Endodermal cell (in vitro differentiated cells): ENCODE data around the gene SEMA4A. TPM values are rescaled to one million over a fixed set of nuclear protein-coding genes. Genes with fewer than 3 reads are reported as not detected.

ENCODE experiments used
- DNase-seq: peaks from one replicate; pipeline ENCODE4 v3.0.0-alpha.2; 2017
- H3K27ac ChIP-seq: 2 replicates; pipeline ENCODE4 v1.5.1; 2013; ENCODE audit warnings: mild to moderate bottlenecking, low read depth, low read length, moderate library complexity
- H3K27me3 ChIP-seq: 2 replicates; pipeline ENCODE4 v1.6.1; 2013; ENCODE audit warnings: mild to moderate bottlenecking, low read length, moderate library complexity; ENCODE audit not compliant: insufficient read depth, control insufficient read depth, poor library complexity, severe bottlenecking
- H3K36me3 ChIP-seq: 2 replicates; pipeline ENCODE4 v1.7.0; 2013; ENCODE audit warnings: mild to moderate bottlenecking, low read length, moderate library complexity; ENCODE audit not compliant: control insufficient read depth, insufficient read depth
- H3K4me1 ChIP-seq: one replicate; pipeline ENCODE4 v1.7.0; 2013; ENCODE audit warnings: low read length; ENCODE audit not compliant: control insufficient read depth, insufficient read depth
- H3K4me3 ChIP-seq: 2 replicates; pipeline ENCODE4 v1.5.1; 2013; ENCODE audit warnings: mild to moderate bottlenecking, low read length, moderate library complexity
- H3K9ac ChIP-seq: 2 replicates; pipeline ENCODE4 v1.6.1; 2013; ENCODE audit warnings: mild to moderate bottlenecking, low read length, moderate library complexity; ENCODE audit not compliant: poor library complexity, severe bottlenecking; ENCODE audit errors: extremely low read depth
- H3K9me3 ChIP-seq: 2 replicates; pipeline ENCODE4 v1.6.1; 2013; ENCODE audit warnings: mild to moderate bottlenecking, low read length, moderate library complexity; ENCODE audit not compliant: control insufficient read depth
- H3K27ac Mint-ChIP-seq: 2 replicates; pipeline ENCODE4 v1.8.0; 2020; ENCODE audit warnings: mixed read lengths
- H3K27me3 Mint-ChIP-seq: 2 replicates; pipeline ENCODE4 v1.8.0; 2021; ENCODE audit warnings: mild to moderate bottlenecking, mixed read lengths; ENCODE audit not compliant: insufficient read depth
- H3K36me3 Mint-ChIP-seq: 2 replicates; pipeline ENCODE4 v1.8.0; 2020; ENCODE audit warnings: low read depth, mixed read lengths
- H3K4me1 Mint-ChIP-seq: 2 replicates; pipeline ENCODE4 v1.8.0; 2020; ENCODE audit warnings: mixed read lengths
- H3K4me3 Mint-ChIP-seq: 2 replicates; pipeline ENCODE4 v1.8.0; 2020; ENCODE audit warnings: mild to moderate bottlenecking, moderate library complexity, mixed read lengths
- H3K9me3 Mint-ChIP-seq: 2 replicates; pipeline ENCODE4 v1.8.0; 2020; ENCODE audit warnings: mild to moderate bottlenecking, mixed read lengths
- WGBS, 2 experiments: methylation state at CpG; one replicate each; pipeline versions ENCODE4 v1.1.5 to v1.1.7; 2013; ENCODE audit warnings: missing lambda C conversion rate in 2 of 2, mixed read lengths in 1 of 2; ENCODE audit not compliant: insufficient coverage in 1 of 2, insufficient read length in 1 of 2; 5-methylcytosine and 5-hydroxymethylcytosine counted together
- total RNA-seq, 2 donors: library from RNA; stranded (reverse); fragmentation: NEBNext Ultra II Directional in 1 of 2; extraction: Animal tissue kit (Norgen Biotek cat#: 25700) in 1 of 2; gene quantifications; 2 replicates in 1 of 2; 3 replicates in 1 of 2; pipeline ENCODE4 v1.2.1, GENCODE V29; 2021
- TF ChIP-seq, protein P1 (sequence below): fragments of 200-600 bp; sonication (generic); conservative IDR thresholded peaks from 2 replicates; pipeline ENCODE4 v1.5.0; 2021; ENCODE audit warnings: antibody characterized with exemption, mild to moderate bottlenecking

The SEMA4A gene
- total RNA-seq, 2 donors from 2014 or later: 6.4 to 10.3 TPM

GRCh38 chr1:156157966-156158365 is 4.6 kb downstream of the SEMA4A start:
- no peaks in the 10 kb centered on the region for H3K9me3 ChIP-seq
- H3K4me1 Mint-ChIP-seq: peaks cover 15% of the 10 kb centered on the region
- H3K36me3 ChIP-seq: no peaks in the 10 kb centered on the region
- no peak overlapping the region for H3K27ac Mint-ChIP-seq
- no peaks in the 10 kb centered on the region for H3K27me3 ChIP-seq
- H3K4me3 ChIP-seq: no peak overlapping the region
- no peaks in the 10 kb centered on the region for H3K4me1 ChIP-seq
- peaks cover 3% of the 10 kb centered on the region for H3K27me3 Mint-ChIP-seq
- H3K9ac ChIP-seq: no peak overlapping the region
- H3K4me3 Mint-ChIP-seq: no peak overlapping the region
- TF ChIP-seq, protein P1, sequence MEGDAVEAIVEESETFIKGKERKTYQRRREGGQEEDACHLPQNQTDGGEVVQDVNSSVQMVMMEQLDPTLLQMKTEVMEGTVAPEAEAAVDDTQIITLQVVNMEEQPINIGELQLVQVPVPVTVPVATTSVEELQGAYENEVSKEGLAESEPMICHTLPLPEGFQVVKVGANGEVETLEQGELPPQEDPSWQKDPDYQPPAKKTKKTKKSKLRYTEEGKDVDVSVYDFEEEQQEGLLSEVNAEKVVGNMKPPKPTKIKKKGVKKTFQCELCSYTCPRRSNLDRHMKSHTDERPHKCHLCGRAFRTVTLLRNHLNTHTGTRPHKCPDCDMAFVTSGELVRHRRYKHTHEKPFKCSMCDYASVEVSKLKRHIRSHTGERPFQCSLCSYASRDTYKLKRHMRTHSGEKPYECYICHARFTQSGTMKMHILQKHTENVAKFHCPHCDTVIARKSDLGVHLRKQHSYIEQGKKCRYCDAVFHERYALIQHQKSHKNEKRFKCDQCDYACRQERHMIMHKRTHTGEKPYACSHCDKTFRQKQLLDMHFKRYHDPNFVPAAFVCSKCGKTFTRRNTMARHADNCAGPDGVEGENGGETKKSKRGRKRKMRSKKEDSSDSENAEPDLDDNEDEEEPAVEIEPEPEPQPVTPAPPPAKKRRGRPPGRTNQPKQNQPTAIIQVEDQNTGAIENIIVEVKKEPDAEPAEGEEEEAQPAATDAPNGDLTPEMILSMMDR: no peak
- no peaks in the 10 kb centered on the region for H3K9me3 Mint-ChIP-seq
- no peak for DNase-seq
- 86 to 95% methylated on average over 1 to 5 of the region's 5 CpGs for WGBS, 2 experiments
- H3K36me3 Mint-ChIP-seq: no peaks in the 10 kb centered on the region
- H3K27ac ChIP-seq: no peak overlapping the region

DNA sequence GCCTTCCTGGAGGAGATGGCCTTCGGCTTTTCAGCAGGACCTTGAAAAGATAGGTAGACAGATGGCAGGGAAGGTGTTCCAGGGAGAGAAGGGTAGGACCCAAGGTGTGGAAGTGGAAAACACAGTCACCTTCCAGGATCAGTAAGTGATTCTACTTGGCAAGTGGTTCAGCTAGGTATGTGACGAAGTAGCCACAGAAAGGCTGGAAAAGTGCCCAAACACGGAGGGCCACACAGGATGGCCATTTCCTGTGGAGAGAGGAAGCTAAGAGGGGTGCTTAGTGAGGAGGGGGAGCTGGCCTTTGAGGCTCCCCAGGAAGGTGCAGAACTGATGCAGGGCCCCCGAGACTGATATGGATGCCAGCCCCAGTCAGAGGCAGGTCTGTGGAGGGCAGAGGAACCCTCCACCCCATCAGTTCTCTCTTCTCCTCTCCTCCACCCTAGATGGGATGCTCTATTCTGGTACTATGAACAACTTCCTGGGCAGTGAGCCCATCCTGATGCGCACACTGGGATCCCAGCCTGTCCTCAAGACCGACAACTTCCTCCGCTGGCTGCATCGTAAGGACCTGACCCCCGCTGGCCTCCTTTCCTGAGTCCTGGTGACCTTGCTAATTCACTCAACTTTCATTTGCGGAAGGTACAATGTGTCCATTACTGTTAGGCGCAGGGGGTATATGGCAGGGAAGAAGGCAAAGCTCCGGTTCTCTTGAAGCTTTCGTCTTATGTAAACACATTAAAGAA is 6.8 kb downstream of the SEMA4A start:
- peaks cover 19% of the 10 kb centered on the region for H3K4me1 Mint-ChIP-seq
- H3K27me3 Mint-ChIP-seq: peaks cover 2% of the 10 kb centered on the region
- H3K36me3 Mint-ChIP-seq: peaks cover 7% of the 10 kb centered on the region
- Histone ChIP-seq H3K9me3 (no peaks in the 10 kb centered on the region), H3K36me3 (no peaks in the 10 kb centered on the region), H3K27ac (no peak overlapping the region), H3K27me3 (no peaks in the 10 kb centered on the region), H3K9ac (no peak overlapping the region), H3K4me1 (no peaks in the 10 kb centered on the region), H3K4me3 (no peak overlapping the region)
- peaks cover 4% of the 10 kb centered on the region for H3K9me3 Mint-ChIP-seq
- no peak for DNase-seq
- WGBS, 2 experiments: 87 to 94% methylated on average over 8 to 13 of the region's 13 CpGs
- no peak overlapping the region for H3K27ac Mint-ChIP-seq
- TF ChIP-seq, protein P1: no peak
- peak overlapping the region; percentile 60 for H3K4me3 Mint-ChIP-seq

GRCh38 chr1:156160743-156161171 is 7.4 kb downstream of the SEMA4A start:
- no peak overlapping the region for H3K4me3 ChIP-seq
- H3K4me3 Mint-ChIP-seq: peak overlapping the region; percentile 60

More at GRCh38 chr1:156160743-156161171, 7.4 kb downstream of the SEMA4A start:
- no peak overlapping the region for H3K27ac Mint-ChIP-seq
- H3K4me1 ChIP-seq: no peaks in the 10 kb centered on the region
- TF ChIP-seq, protein P1: no peak
- no peaks in the 10 kb centered on the region for H3K9me3 ChIP-seq
- no peak overlapping the region for H3K27ac ChIP-seq
- H3K27me3 ChIP-seq: no peaks in the 10 kb centered on the region
- no peak overlapping the region for H3K9ac ChIP-seq
- no peaks in the 10 kb centered on the region for H3K36me3 ChIP-seq
- peaks cover 19% of the 10 kb centered on the region for H3K4me1 Mint-ChIP-seq
- DNase-seq: peak; percentile 94
- peaks cover 4% of the 10 kb centered on the region for H3K9me3 Mint-ChIP-seq
- peaks cover 2% of the 10 kb centered on the region for H3K27me3 Mint-ChIP-seq
- WGBS, 2 experiments: 14 to 28% methylated on average over 8 to 16 of the region's 22 CpGs
- H3K36me3 Mint-ChIP-seq: peaks cover 9% of the 10 kb centered on the region
